GM12875 (cell line): ENCODE measurements around the gene GPATCH3.

Experiments
- H3K4me3 ChIP-seq: one replicate; pipeline ENCODE4 v1.5.1; 2011; ENCODE audit warnings: low read depth, low read length, control low read depth
- TF ChIP-seq, protein P1 (sequence below): IDR thresholded peaks from 2 replicates; pipeline ENCODE4 v1.5.1; 2011; ENCODE audit warnings: low read depth, mild to moderate bottlenecking, control low read depth, inconsistent platforms, low read length, moderate library complexity, borderline replicate concordance; ENCODE audit not compliant: insufficient read depth

Gene GPATCH3

DNA sequence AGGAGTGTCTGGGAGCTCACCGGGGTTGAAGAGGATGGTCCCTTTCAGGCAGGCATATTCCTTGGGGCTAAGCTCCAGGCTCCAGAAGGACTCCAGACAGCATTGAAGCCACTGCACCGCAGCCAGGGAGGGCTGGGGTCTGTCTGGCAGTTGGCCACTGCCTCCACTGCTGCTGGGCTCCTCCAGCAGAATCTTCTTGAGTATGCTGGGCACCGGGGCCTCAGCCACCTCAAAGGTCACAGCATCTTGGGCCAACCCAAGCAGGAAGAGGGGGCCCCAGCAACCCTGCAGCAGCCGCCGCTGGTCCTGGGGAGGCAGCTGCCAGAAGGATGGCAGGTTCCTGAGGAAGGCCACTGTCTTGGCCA is 13.1 kb upstream of the GPATCH3 start:
- no peak overlapping the region for H3K4me3 ChIP-seq
- TF ChIP-seq, protein P1, sequence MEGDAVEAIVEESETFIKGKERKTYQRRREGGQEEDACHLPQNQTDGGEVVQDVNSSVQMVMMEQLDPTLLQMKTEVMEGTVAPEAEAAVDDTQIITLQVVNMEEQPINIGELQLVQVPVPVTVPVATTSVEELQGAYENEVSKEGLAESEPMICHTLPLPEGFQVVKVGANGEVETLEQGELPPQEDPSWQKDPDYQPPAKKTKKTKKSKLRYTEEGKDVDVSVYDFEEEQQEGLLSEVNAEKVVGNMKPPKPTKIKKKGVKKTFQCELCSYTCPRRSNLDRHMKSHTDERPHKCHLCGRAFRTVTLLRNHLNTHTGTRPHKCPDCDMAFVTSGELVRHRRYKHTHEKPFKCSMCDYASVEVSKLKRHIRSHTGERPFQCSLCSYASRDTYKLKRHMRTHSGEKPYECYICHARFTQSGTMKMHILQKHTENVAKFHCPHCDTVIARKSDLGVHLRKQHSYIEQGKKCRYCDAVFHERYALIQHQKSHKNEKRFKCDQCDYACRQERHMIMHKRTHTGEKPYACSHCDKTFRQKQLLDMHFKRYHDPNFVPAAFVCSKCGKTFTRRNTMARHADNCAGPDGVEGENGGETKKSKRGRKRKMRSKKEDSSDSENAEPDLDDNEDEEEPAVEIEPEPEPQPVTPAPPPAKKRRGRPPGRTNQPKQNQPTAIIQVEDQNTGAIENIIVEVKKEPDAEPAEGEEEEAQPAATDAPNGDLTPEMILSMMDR, result no peak

DNA sequence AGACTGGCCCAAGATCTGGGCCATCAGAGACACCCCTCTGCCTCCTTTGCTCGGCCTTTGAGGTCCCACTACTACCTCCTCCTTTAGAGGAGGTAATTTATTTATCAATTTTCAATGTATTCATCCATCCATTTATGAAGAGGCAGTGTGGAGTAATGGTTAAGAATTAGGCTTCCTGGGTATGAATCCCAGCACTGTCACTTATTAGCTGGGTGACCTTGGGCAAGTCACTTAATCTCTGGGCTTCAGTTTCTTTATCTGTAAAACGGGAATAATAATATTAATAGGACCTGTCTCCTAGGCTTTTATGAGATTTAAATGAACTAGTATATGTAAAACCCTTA is 11.9 kb upstream of the GPATCH3 start:
- TF ChIP-seq, protein P1, result no peak
- no peak overlapping the region for H3K4me3 ChIP-seq

DNA sequence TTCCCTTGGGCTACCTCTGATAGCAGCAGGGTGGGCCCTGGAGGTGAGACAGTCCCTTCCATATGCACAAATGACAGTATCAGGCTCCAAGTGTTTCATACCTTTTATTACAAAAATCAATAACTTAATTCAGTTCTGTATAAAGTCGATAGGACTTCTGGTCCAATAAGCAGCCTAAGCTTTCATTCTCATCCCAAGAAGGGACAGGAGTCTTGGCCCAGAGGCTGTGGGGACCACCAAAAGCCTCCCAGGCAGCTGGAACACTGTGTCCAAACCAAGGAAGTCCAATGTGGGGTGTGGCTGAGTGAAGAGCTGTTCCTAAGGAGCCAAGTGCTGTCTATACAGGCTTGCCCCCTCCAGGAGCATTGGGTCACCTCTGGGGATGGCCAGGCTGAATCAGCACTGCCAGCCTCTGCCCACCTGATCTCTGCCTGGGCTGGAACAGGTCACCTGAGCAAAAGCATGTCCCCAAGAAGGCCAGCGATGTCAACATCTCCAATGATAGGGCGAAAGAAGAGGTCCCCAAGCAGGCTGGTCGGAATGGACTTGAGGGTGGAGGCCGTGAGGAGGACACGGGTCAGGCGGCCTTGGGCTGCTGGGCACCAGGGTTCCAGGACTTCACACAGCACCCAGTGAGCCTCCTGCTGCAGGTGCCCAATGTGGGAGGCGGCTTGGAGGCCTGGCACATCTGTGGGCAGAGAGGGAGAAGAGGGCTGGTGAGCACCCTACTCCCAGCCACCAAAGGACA is 11.3 kb upstream of the GPATCH3 start:
- no peak overlapping the region for H3K4me3 ChIP-seq
- TF ChIP-seq, protein P1, result no peak

DNA sequence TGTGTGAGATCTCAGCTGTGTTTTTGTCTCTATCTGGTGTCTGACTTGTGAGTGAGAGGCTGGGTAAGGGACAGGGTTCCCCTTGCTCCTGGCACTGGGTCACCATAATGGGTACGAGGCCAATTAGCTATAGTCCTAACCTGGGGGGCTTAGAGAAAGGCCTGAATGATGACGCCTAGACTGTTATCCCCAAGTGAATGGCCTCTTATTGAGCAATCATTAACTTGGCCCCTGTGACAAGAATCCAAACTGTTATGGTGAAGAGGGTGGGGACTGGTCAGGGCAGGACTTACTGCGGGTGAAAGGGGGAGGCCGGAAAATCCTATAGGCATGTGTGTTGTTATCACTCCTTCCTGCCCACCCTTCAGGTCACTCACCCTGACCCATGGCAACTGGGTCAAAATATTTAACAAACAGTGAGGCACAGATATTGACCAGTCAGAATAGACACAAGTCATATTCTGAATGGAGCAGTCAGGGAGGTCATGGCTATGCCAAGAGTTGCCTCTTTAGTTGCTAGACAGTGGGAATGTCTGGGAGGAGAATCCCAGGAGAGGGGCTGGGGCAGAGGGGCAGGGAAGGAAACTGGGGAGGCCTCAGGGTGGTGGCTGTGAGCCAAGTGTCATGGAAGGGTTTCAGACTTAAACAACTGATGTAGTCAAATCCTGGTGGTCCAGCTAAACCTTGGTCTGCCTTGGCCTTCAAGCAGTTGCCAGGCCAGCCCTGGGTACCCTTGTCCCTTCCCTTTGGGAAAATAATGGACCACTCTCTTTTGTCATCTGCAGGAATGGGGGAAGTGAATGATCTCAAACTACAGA is 10.3 kb upstream of the GPATCH3 start:
- no peak overlapping the region for H3K4me3 ChIP-seq
- TF ChIP-seq, protein P1, result no peak

DNA sequence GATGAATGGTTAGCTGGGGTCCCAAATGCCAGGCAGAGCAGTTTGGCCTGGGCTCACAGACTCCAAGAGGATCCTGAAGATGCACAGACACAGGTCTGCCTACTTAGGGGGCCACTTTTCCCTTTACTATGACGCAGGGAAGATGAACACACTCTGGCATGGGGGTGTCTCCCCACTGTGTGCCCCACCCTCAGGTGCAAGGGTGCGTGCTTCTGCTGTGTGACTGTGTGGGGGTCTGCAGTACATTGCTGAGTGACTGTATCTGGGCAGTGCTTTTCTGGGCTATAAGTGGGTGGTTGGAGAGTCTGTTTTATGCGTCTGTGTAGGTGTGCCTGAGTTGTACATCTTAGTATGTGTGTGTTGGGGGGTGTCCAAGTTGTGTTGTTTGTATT is 9.7 kb upstream of the GPATCH3 start:
- TF ChIP-seq, protein P1, result no peak
- no peak overlapping the region for H3K4me3 ChIP-seq

DNA sequence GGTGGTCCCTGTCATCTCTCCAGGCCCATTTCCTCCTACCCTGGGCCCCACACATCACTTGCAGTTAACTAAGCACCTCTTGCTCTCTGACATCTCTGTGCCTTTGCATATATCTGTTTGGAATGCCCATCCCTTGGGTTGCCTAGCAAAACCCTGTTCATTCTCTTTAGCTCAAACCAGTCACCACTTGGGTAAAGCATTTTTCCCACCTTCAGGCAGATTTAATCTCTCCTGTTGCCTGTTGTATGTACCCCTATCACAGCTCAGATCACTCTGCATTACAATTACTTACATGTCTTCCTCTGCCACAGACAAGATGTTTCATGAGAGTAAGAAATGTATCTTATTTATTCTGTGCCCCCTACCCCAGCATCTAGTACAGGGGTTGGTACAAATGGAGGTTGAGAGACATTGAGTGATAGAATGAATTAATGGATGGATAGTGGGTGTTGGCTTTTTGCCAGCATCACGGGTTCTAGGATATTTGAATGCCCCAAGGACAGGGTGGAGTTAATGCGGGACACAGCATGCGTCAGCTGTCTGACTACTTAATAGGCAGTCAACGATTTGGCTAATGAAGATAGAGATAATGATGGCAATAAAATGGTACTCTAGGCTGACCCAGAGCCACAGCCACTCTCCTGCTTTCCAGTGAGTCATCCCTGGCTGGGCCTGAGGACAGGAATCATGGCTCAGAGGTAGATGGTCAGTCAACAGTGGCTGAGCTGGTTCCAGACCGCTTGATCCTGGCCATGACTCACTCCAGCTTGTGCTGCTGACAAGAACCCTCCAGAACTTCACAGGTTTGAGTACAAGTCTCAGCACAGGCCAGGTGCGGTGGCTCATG is 7.0 kb upstream of the GPATCH3 start:
- TF ChIP-seq, protein P1, result no peak

More for the DNA sequence above, 7.0 kb upstream of the GPATCH3 start:
- H3K4me3 ChIP-seq, result no peak overlapping the region
